ES-I3 (cell line): ENCODE results near the gene MVD.

ENCODE experiments used
- H3K36me3 ChIP-seq: 2 replicates; pipeline ENCODE4 v1.6.1; 2013; ENCODE audit warnings: mild to moderate bottlenecking, low read length, control low read depth, moderate library complexity; ENCODE audit not compliant: insufficient read depth
- H3K4me1 ChIP-seq: 2 replicates; pipeline ENCODE4 v1.6.1; 2013; ENCODE audit warnings: mild to moderate bottlenecking, control low read depth, low read length; ENCODE audit not compliant: insufficient read depth
- H3K9ac ChIP-seq: 2 replicates; pipeline ENCODE4 v1.6.1; 2013; ENCODE audit warnings: low read depth, mild to moderate bottlenecking, low read length, moderate library complexity
- H3K9me3 ChIP-seq: 2 replicates; pipeline ENCODE4 v1.6.1; 2013; ENCODE audit warnings: mild to moderate bottlenecking, low read length, moderate library complexity; ENCODE audit not compliant: control insufficient read depth, insufficient read depth

The MVD gene

GRCh38 chr16:88691129-88691813 is 28.4 kb upstream of the MVD start:
- no peaks in the 10 kb centered on the region for H3K36me3 ChIP-seq
- no peaks in the 10 kb centered on the region for H3K9me3 ChIP-seq
- no peaks in the 10 kb centered on the region; the same call in 1 of the 2 replicates for H3K4me1 ChIP-seq
- H3K9ac ChIP-seq: no peak overlapping the region

GRCh38 chr16:88690341-88691128 is 27.6 kb upstream of the MVD start:
- H3K9me3 ChIP-seq: no peaks in the 10 kb centered on the region
- H3K4me1 ChIP-seq: no peaks in the 10 kb centered on the region; the same call in 1 of the 2 replicates
- H3K9ac ChIP-seq: no peak overlapping the region
- no peaks in the 10 kb centered on the region for H3K36me3 ChIP-seq

DNA sequence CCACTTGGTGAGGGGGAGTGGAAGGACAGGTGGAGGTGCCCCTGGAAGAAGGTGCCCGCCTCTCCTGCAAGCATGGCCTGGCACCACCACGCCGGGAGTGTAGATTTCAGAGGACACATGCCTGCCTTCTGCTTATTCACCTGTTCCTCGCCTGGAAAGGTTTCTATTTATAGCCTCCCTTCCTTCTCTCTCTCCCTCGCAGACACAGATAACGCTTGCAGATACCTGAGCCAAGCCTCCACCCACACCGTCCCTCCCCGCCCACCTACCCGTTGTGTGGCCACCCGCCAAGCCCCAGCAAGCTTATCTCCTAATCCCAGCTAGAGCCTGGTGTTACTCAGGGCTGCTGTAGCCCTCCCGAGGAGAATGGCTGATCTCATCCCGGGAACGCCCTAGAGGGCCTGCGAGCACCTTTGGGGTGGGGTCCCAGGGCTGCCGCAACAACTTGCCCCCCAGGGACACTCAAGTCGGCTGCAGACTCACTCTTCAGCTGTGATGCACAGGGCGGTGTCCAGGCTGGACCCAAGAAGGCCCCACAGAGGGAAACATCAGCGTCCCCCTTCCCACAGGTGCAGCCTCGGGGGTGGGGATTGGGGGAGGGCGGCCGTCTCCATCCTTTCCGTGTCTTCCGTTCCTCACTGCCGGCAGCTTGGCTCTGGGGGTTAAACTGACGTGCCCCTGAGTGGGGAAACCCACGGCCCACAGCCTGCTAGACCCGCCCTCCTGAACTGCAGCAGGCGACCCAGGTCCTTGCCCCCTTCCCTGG is 25.3 kb upstream of the MVD start:
- Histone ChIP-seq H3K36me3 (no peaks in the 10 kb centered on the region), H3K9me3 (no peaks in the 10 kb centered on the region), H3K9ac (no peak overlapping the region), H3K4me1 (no peaks in the 10 kb centered on the region; the same call in 1 of the 2 replicates)

GRCh38 chr16:88687676-88688012 is 24.8 kb upstream of the MVD start:
- Histone ChIP-seq H3K9me3 (no peaks in the 10 kb centered on the region), H3K4me1 (no peaks in the 10 kb centered on the region; the same call in 1 of the 2 replicates), H3K9ac (no peak overlapping the region), H3K36me3 (no peaks in the 10 kb centered on the region)

DNA sequence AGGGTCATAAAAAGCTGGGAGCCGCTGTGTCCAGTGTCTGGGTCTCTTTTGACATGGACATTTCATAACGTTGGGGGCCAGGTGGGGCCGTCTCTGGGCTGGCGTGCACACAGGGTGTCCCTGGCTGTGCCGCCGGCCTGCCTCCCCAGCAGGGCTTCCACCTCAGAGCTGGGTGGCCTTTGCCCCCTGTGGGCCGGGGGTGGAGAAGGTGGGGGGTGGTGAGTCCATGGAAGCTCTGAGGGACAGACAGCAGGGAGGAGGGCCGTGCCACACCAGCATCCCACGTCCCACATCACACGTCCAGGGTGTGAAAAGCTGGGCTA is 24.3 kb upstream of the MVD start:
- H3K36me3 ChIP-seq: no peaks in the 10 kb centered on the region
- H3K9me3 ChIP-seq: no peaks in the 10 kb centered on the region
- H3K9ac ChIP-seq: no peak overlapping the region
- no peaks in the 10 kb centered on the region; the same call in 1 of the 2 replicates for H3K4me1 ChIP-seq

DNA sequence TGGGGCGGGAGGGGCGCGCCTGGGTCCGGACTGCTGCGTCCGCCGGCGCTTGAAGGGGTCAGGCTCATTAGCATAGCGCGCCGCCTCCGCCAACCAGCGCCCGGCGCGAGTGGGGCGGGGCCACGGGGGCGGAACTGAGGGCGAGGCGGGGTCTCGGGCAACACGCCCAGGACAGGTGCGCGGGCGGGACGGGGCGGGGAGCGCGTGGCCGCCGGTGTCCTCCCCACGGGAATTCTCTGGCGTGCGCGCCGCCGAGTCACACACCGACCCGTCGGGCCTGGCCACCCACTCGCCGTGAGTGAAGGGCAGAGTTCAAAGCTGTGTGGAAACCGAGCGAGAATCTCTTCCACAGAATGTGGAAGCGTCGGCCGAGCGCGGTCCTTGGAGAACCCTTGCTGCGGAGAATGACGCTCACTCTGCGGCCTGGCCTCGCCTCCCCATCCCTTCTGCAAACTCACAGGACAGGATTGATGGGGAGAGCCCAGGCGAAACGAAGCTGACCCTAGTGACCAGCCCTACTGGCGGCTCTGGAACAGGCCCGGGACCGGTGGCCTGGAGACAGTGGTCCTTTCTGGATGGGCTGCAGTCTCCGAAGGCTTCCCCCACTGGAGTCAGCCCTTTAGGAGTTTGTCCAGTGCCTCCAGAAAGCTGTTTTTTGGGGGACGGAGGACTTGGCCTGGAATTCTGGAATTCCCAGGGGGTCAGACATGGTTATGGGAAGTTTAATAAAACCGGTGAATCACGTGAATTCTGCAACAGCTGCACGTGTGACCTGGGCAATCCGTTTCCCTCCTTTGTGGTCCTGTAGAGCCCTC is 23.8 kb upstream of the MVD start, which contains the start of gene SNAI3:
Gene SNAI3 (minus strand): TSS at position 69 of the 815 bp plus-strand sequence. CDS start 101 bp downstream, outside the sequence.
- H3K9me3 ChIP-seq: no peaks in the 10 kb centered on the region
- peak within 1 kb of the TSS; percentile 82 for H3K9ac ChIP-seq
- H3K4me1 ChIP-seq: no peaks in the 10 kb centered on the region; the same call in 1 of the 2 replicates
- H3K36me3 ChIP-seq: no peaks in the 10 kb centered on the region

DNA sequence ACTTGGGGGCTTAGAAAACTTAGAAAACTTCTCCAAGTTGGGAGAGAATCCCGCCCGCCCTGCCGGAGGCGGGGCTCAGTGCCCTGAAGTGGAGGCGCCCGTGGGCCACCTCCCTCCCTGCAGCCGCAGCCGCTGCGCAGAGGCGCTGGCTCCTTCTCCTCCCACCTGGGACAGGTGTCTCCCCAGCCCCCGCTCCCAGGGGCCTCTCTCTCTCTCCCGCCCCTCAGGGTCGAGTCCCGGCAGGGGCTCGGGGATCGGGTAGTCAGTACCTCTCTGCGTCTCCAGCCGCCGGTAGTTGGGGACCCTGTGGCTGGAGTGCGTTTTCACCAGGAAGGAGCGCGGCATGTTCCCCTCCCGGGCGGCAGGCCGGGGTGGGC is 23.2 kb upstream of the MVD start:
- H3K4me1 ChIP-seq: no peaks in the 10 kb centered on the region; the same call in 1 of the 2 replicates
- no peaks in the 10 kb centered on the region for H3K9me3 ChIP-seq
- no peaks in the 10 kb centered on the region for H3K36me3 ChIP-seq
- H3K9ac ChIP-seq: peak overlapping the region; percentile 82

GRCh38 chr16:88685156-88686061 is 22.5 kb upstream of the MVD start:
- no peaks in the 10 kb centered on the region; the same call in 1 of the 2 replicates for H3K4me1 ChIP-seq
- no peaks in the 10 kb centered on the region for H3K36me3 ChIP-seq
- peak overlapping the region; percentile 82 for H3K9ac ChIP-seq
- H3K9me3 ChIP-seq: no peaks in the 10 kb centered on the region

- Histone ChIP-seq H3K9ac (peak overlapping the region; percentile 82; the same call in 1 of the 2 replicates), H3K36me3 (no peaks in the 10 kb centered on the region), H3K4me1 (no peaks in the 10 kb centered on the region; the same call in 1 of the 2 replicates), H3K9me3 (no peaks in the 10 kb centered on the region)
Measured at GRCh38 chr16:88684569-88685155, 21.8 kb upstream of the MVD start.

GRCh38 chr16:88681709-88682451 is 19.0 kb upstream of the MVD start:
- no peaks in the 10 kb centered on the region for H3K36me3 ChIP-seq
- no peaks in the 10 kb centered on the region for H3K4me1 ChIP-seq
- H3K9me3 ChIP-seq: no peaks in the 10 kb centered on the region
- H3K9ac ChIP-seq: no peak overlapping the region

- no peak overlapping the region for H3K9ac ChIP-seq
- no peaks in the 10 kb centered on the region for H3K36me3 ChIP-seq
- H3K4me1 ChIP-seq: no peaks in the 10 kb centered on the region
- no peaks in the 10 kb centered on the region for H3K9me3 ChIP-seq
Measured at GRCh38 chr16:88681084-88681680, 18.3 kb upstream of the MVD start.

DNA sequence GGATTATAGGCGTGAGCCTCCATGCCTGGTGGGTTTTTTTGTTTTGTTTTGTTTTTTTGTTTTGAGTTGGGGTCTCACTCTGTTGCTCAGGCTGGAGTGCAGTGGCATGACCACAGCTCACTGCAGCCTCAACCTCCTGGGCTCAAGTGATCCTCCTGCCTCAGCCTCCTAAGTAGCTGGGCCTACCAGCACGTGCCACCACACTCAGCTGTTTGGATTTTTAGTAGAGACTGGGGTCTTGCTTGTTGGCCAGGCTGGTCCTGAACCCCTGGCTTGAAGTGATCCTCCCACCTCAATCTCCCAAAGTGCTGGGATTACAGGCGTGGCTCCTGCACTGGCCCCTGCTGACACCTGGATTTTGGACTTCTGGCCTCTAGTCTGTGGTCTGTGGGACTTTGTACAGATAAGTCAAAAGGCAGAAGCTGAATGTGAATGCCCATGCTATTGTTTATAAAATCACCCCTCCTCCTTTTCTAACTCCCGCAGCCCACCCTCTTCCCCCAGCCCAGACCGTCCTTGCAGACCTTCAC is 17.7 kb upstream of the MVD start:
- Histone ChIP-seq H3K4me1 (no peaks in the 10 kb centered on the region), H3K9ac (no peak overlapping the region), H3K9me3 (no peaks in the 10 kb centered on the region), H3K36me3 (no peaks in the 10 kb centered on the region)
